HG02870 (cell line): Measurements from ENCODE around the gene KRTAP10-9.
"Not testable (repeated sequence)": the region's sequence is repeated elsewhere in the genome, so short reads cannot be mapped to it uniquely, and the experiment has no call there.

Source experiments
- ATAC-seq: cut with Tn5 transposase; IDR thresholded peaks from one replicate; pipeline ENCODE4 v1.9.1; 2021; ENCODE audit warnings: mild to moderate bottlenecking, moderate library complexity; ENCODE audit not compliant: unreplicated experiment

The KRTAP10-9 gene

DNA sequence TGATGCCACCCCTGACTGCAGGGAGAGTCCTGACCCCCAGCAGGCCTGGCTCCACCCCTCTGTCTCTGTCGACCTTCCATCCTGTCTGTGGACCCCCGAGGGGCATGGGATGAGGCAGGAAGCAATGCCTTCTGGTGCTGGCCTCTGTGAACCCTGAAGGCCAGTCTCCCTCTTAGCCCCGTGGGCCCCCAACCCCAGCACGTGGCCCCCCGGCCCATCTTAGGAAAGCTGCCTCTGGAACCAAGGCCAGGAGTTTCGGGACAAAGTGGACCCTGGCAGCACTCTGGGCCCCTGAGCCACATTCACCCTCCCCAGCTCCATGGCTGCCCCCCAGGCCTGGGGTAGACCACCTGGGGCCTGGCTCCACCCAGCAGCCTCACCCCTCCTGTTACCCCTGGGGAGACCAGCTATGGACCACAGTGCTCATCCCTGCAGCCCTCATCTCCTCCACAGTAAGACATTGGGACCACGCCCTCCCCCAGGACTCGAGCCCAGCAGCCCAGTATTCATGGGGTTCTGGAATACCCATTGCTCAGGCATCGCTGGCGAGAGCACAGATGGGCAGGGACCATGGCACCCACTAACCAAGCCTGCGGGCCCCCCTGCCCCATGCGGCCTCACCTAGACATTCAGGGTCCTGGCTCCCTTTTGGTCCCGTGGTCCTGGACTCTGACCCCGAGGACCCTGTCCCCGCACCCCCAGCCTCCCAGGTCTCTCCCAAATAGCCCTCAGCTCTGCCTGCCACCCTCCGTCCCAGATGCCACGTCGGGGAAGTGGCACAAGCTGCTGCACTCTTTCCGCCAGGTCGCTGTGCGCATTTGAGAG, 11.8 kb downstream of the KRTAP10-9 start:
- not testable (repeated sequence) for ATAC-seq

DNA sequence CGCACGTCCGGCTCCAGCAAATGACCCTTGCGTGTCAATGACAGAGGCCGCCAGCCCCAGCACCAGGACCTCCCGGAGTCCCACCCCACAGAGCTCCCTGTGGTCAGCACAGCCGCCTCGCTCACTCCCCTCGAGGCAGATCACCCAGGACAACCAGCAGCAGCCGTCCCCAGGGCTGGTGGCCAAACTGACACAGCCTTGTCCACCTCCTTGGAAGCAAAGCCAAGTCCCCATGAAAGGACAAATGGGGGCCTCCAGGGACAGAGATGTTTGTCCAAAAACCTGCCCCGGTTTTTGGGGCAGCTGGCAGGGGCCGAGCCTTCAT, 12.4 kb downstream of the KRTAP10-9 start:
- no peak for ATAC-seq

DNA sequence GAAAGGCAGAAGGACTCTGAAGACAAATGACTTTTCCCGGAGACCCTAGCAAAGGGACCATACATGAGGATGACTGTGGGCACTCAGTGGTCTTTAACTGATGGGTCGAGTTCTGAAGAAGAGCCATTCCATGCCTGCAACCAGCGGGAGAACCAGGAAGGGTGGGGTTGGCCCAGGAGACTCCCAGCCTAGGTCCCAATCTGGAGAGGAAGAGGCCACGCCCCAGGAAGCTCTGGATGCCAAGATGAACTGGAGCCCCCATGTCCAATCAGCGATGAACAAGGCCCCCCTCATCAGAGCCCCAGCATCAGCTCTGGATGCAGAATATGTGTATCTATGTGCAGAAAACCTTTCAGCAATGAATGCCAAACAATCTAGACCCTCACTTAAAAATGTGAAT, 13.9 kb downstream of the KRTAP10-9 start:
- ATAC-seq = no peak

DNA sequence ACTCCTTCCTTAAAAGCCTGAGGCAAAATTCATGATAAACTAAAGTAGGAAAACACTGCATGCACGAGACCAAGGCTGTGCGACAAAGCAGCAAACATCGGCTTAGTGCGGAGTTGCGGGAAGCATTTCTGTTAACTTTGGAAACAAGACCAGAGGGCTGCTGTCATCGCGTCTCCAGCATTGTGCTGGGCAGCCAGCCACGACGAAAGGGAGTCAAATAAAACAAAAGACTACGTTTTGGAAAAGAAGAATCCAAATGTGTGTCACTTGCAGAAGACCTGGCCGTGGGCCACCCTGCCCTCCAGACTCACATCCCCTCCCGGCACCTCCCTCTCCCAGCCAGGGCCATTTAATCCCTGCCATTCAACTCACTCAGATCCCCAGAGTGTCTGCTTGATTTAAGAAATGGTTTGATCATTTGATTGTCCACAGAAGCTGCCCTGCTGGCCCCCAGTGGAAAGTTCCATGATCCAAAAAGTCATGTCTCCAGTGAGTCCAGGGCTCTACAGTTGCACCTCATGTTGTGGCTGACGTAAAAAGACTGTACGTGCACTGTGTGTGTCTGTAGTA, 16.9 kb downstream of the KRTAP10-9 start:
- no peak for ATAC-seq

DNA sequence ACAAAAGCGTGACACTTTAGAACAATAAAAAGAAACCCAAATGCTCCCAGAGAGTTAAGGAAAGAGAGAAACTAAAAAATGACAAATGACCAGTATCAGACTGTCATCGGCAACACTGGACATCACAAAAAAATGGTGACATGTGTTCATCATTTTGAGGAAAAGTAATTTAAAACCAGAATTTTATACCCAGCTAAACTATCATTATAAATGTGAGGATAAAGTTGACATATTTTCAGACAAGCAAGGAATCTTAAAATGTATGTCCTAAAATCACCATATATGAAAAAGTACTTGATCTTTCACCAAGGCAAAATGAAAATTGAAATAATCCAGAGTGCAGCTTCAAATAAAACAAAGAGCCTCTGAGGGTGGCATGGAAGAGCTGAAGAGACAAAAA, 18.0 kb downstream of the KRTAP10-9 start:
- ATAC-seq = no peak

DNA sequence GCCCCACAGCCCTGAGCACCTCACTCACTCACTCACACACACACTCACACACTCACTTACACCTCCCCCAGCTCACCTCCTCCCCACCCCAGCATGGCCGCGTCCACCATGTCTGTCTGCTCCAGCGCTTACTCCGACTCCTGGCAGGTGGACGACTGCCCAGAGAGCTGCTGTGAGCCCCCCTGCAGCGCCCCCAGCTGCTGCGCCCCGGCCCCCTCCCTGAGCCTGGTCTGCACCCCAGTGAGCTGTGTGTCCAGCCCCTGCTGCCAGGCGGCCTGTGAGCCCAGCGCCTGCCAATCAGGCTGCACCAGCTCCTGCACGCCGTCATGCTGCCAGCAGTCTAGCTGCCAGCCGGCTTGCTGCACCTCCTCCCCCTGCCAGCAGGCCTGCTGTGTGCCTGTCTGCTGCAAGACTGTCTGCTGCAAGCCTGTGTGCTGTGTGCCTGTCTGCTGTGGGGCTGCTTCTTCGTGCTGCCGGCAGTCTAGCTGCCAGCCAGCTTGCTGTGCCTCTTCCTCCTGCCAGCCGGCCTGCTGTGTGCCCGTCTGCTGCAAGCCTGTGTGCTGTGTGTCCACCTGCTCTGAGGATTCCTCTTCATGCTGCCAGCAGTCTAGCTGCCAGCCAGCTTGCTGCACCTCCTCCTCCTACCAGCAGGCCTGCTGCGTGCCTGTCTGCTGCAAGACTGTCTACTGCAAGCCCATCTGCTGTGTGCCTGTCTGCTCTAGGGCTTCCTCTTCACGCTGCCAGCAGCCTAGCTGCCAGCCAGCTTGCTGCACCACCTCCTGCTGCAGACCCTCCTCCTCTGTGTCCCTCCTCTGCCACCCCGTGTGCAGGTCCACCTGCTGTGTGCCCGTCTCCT, 19.7 kb downstream of the KRTAP10-9 start, which contains the start of gene KRTAP10-11:
KRTAP10-11 (plus strand) TSS at position 49 of the 856 bp plus-strand sequence; CDS start at position 94, 45 bp downstream.
- not testable (repeated sequence) for ATAC-seq

DNA sequence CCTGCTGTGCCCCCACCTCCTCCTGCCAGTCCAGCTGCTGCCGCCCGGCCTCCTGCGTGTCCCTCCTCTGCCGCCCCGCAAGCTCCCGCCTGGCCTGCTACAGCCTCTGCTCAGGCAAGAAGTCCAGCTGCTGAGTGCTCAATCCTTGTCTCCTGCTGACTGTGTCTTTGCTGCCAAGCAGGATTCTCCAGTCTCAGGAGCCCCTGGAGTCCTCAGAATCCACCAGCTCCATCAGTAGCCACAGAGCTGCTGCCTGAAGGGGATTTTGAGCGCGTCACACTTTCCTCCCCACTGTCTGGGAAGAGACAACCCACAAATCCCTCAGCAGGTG, 20.3 kb downstream of the KRTAP10-9 start:
- ATAC-seq = no peak

DNA sequence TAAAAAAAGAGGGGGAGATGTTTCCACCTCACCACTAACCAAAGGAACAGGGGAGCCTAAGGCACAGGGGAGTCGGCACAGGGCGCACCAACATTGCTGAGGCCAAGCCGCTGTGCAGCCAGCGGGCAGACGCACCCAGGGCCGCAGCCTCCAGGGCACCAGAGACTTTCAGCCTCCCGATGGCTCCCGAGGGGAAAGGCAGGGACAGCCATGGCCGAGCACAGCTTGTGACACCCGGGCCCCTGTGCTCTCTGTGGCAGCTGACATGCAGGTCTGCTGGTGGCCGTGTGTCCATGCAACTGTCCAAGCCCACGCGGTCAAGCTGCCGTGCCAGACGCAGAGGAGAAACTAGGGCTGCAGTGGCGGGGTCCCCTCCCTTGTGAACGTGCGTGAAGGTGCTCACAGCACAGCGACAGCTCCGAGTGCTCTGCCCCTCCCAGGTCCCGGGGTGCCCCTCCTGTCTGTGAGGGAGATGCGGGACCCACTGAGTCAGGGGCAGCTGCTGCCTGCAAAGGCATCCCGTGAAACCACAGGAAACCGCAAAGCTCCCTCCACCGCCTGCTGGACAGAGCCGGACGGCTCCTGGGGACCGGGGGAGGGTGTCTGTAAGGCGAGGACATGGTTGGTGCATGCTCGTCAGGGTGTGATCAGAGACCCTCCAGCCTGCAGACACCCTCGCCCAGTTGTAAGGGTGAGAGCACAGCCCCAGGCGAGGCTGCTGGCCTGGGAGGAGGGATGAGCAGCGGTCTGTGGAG, 21.8 kb downstream of the KRTAP10-9 start:
- ATAC-seq = no peak

DNA sequence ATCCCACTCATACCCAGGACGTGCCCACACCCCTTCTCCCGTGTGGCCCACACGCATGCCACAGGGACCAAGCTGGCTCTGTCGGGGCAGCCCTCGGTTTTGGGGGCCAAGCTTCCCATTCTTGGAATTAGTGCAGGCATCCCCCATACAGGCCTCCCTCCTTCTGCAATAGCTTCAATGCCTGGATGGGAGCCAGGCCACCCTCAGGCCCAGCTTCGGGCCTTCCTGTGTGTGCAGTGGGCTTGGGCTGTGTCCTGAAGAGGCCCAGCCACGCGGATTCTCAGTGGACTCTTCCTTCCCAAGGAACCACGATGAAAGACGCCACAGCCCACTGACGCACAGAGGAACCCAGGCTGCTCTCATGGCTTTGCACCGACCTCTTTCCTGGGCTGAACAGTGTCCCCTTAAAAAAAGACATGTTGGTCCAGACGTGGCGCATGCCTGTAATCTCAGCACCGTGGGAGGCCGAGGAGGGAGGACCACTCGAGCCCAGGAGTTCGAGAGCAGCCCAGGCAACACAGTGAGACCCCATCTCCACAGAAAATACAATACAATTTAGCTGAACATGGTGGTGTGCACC, 22.7 kb downstream of the KRTAP10-9 start:
- ATAC-seq = no peak

DNA sequence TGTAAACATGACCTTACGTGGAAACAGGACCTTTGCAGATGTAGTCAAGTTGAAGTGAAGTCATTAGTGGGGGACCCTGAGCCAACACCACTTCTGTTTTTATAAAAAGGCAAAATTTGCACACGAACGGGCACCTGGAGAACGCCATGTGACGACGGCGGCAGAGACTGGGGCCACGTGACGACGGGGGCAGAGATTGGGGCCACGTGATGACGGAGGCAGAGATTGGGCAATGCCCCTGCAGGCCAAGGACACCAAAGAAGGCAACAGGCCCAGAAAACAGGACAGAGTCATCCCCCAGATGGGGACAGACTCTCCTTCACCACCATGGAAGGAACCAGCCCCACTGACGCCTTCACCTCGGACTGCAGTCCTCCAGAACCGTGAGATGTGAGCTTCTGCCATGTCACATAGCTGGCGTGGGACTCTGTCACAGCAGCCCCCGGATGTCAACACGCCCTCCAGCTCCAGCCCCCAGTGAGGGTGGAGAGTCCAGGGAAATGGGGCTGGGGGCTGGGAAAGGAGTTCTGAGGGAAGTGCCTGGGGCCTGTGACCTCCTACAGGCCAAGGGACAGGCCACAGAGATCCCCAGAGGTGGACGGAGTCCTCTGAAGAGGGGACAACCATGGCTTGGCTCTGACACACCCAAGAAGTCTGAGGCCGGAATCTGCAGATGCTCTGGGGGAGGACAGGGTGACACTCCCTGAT, 23.5 kb downstream of the KRTAP10-9 start:
- ATAC-seq = no peak

DNA sequence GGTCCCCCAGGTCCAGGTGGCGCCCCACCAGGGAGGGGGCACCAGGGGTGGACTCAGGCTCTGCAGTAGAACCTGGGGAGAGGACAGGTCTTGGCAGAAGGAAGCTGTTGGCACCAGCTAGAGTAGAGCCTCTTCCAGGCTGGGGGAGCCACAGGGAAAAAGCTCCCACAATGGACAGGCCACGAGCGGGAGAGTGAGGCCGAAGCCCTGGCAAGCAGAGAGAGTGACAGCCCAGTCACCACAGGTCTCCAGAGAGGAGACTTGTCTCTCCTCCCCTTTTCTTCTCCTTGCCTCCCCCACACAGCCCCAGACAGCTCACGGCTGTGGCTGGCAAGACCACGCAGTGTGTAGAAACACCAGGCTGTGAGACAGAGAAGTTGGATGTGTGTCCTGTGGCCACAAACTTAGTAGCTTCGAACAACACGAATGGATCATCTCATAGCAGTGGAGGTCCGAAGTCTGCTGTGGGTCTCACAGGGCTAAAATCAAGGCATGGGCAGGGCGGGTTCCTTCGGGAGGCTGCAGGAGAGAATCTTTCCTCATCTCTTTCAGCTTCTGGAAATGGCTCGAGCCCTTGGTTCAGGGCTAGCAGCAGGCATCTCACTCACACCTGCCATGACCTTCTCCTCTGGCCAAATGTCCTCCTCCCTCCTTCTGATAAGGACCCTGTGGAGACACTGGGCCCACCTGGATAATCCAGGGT, 24.2 kb downstream of the KRTAP10-9 start:
- no peak for ATAC-seq

DNA sequence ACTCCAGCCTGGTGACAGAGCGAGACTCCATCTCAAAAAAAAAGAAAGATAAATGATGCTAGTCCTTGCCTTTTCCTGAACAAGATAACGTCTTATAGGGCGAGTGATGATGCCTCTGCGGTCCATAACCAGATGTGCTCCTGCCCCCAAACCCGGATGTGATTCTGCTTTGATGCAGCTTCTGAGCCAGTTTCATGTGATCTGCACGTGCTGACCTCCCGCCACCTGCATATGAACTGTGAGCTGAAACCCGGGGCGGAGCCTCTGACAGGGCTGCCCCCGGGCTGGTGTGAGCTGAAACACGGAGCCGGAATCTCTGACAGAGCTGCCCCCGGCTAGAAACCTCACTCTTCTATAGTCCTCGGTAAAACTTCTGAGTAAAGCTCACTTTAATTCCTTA, 26.2 kb downstream of the KRTAP10-9 start:
- ATAC-seq = no peak

DNA sequence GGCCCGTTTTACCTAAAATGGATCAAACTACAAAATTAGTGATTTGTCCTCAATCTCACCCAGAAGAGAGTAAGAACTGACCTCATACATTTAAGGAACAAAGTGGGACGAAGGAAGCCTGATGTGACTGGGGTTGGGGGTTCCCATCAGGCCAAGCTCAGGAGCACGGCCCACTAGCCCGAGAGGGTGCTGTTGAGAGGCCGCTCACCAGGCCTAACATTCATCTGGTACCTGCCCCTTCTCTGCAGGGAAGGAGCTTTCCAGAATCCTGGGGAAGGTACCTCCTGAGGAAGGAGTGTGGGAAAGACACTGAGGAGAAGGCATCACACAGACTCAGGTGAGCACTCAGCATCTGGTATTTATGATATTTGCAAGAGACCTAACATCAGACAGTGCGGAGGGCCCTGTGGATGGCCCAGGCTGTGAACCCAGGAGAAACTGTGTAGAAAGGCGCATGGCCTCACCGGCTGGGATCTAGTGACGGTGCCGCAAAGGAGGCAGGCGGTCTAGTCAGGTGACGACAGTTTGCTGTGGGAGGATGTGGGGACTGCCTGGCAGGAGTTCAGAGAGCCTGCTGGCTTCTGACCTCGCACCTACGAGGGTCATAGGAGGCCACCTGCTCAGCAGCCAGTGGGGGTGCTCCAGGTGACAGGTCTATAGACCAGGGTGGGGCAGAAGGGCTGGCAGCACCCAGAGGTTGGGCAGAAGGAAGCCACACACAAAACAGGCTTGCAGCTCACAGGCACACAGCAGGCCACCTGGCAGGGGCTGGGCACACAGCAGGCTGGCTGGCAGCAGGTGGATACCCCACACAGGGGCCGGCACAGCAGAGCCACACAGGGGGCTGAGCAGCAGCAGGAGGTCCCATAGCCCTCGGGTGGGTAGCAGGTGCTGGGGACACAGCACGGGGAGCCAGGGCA, 27.0 kb downstream of the KRTAP10-9 start:
- no peak for ATAC-seq

DNA sequence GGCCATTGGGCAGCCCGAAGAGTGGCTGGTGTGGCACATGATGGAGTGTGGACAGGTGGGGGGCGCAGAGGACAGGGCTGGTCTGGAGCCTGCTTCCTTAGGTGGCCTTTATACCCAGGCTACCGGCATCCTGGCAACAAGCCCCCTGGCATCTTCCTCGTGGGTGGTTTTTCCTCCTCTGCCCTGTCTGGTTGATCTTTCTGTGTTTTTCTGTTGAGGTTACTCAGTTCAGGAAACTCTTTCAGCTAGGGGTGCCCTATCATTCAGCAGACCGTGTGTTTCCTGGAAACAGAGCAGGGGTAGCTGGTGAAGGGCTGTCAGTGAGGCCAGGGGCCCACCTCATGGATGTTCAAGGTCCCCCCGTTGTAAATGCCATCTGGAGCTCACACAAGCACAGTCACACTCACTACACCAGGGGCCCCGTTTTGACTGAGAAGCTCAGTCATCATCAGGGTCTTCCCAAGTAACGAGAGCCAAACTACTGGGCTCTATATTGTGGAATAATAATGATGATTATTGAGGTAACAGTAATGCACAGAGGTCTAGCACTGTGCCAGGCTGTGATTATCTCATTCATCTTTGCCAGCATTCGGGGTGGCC, 27.8 kb downstream of the KRTAP10-9 start, which contains the start of gene KRTAP12-4:
KRTAP12-4 (minus strand) TSS at position 84 of the 600 bp plus-strand sequence; CDS start at position 39, 45 bp downstream.
- ATAC-seq = no peak

DNA sequence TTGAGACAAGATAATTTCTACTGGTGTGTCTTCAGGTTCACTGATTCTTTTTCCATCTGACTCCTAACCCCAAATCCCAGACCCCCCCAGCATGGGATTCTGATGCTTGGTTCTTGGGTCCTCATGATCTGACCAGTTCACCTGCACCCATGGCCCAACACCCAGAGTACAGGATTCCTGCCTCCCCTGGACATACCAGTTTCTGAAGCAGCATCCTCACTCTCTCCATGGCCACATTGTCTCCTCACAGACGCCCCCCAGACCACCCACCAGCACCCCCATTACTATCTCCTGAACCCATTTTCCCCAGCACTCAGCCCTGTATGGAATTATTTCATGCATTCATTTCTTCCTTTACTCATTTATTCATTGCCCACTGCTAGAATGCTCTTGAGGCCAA, 30.0 kb downstream of the KRTAP10-9 start:
- ATAC-seq = no peak

DNA sequence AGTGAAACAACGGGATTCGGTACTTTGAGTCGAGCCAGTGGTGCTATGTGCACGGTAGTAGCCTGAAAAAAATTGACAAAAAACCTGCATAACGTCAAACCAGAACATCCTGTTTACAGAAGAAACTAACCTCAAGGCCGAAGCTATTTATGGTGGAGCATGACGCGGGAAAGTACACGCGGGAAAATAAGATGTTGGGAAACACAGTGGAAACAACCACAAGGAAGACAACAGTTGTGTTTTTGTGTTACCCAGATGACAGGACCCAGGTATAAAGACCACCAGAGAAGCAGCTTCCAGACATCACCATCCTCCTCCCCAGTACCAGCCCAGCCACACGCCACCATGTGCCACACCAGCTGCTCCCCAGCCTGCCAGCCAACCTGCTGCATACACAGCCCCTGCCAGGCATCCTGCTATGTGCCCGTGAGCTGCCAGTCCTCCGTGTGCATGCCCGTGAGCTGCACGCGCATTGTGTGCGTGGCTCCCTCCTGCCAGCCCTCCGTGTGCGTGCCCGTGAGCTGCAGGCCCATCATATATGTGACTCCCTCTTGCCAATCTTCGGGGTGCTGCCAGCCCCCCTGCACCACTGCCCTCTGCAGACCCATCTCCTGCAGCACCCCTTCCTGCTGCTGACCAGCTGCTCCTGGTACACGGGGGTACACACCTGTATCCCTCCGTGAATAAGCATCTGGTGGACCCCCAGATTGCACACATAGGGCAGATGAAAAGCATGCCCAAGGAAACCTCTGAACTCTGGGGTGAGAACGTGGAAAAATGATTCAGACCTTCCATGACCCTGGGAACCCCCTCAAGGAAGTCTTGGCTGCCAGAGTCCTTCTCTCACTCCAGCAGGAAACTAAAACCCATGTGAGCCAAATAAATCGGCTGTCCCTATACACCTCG, 31.0 kb downstream of the KRTAP10-9 start, which contains the start of gene KRTAP12-3:
KRTAP12-3 (plus strand) TSS at position 298 of the 906 bp plus-strand sequence; CDS start at position 346, 48 bp downstream.
- ATAC-seq = no peak

DNA sequence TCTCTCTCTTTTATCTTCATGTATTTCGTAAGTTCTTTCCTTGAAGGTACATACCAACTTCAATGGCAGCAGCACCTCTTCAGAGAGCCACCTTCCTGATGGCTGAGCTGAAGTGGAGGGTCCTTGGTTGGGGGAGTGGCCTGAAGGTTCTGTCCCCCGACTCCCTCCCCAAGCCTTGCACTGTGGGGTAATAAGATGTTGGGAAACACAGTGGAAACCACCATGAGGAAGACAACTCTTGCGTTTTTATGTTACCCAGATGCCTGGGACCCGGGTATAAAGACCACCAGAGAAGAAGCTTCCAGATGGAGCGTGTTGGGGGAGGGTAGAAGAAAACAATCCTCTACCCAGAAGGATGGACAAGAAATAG, 31.6 kb downstream of the KRTAP10-9 start:
- ATAC-seq = no peak
